NOMO-1 (cell line): ENCODE results near the gene NCOA3.

Source experiments
- DNase-seq, 2 experiments: peaks; one replicate each; lab custom pipeline; 2025; ENCODE audit not compliant: unreplicated experiment in 2 of 2; lab: John Stamatoyannopoulos, UW

NCOA3 gene

GRCh38 chr20:47620808-47621805, 119.4 kb downstream of the NCOA3 start:
- peak; percentile 4 to 61 for DNase-seq

DNA sequence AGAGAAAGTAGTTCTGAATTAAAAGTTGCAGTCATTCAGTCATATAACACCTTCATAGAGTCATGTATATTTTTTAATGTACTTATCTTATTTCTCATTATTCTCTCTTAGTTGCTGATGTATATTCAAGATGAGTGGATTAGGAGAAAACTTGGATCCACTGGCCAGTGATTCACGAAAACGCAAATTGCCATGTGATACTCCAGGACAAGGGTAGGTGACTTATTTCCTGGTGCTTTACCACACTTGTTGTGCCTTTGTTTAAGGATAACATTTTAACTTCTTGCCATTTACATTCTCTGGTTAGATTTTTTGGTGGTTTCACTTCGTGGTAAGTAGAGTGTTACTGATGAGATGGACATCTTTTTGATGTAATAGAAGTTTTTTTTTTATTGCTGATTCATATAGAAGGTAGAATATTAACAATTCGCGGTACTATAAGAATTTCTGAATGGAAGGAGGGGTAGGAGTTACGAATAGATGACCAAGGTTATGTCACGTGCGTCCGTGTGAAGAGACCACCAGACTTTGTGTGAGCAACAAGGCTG, 120.5 kb downstream of the NCOA3 start:
- DNase-seq, result no peak

GRCh38 chr20:47623206-47623605, 121.5 kb downstream of the NCOA3 start:
- DNase-seq, result no peak

- no peak for DNase-seq
Measured at GRCh38 chr20:47627540-47627939, 125.9 kb downstream of the NCOA3 start.

DNA sequence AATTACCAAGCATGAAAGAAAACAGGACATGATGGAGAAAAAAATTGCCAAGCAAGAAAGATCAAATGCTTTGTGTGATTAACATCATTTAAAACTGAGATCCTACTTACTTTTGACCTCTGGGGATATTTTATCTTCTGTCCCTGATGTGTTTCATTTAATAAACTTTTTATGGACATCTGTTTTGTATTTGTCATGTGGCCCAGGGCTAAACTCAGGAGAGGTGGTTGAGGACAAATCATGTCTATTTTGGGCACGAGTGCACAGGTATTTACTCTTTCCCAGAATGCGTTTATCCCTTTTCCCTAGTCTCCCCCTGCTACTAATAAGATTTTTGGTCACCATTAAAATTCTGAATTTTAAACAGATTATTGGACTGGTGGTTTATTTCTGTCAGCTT, 128.2 kb downstream of the NCOA3 start:
- no peak for DNase-seq

- DNase-seq, result no peak
Measured at GRCh38 chr20:47631078-47631477, 129.4 kb downstream of the NCOA3 start.

DNA sequence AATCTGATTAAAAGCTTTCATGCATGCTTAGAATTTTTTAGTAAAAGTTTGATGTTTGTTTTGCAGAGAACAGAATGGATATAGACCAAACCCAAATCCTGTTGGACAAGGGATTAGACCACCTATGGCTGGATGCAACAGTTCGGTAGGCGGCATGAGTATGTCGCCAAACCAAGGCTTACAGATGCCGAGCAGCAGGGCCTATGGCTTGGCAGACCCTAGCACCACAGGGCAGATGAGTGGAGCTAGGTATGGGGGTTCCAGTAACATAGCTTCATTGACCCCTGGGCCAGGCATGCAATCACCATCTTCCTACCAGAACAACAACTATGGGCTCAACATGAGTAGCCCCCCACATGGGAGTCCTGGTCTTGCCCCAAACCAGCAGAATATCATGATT, 133.6 kb downstream of the NCOA3 start:
- no peak for DNase-seq

DNA sequence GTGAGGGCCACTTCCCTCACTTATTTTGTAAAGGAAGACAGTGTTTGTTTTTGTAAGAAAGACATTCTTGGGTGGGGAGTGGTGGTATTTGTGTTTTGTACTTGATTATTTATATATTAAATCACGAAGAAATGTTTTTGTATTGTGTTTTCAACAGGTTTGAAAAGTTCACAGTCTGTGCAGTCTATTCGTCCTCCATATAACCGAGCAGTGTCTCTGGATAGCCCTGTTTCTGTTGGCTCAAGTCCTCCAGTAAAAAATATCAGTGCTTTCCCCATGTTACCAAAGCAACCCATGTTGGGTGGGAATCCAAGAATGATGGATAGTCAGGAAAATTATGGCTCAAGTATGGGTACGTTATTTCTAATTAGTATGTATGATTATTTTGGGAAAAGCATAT, 137.2 kb downstream of the NCOA3 start:
- DNase-seq, result no peak

DNA sequence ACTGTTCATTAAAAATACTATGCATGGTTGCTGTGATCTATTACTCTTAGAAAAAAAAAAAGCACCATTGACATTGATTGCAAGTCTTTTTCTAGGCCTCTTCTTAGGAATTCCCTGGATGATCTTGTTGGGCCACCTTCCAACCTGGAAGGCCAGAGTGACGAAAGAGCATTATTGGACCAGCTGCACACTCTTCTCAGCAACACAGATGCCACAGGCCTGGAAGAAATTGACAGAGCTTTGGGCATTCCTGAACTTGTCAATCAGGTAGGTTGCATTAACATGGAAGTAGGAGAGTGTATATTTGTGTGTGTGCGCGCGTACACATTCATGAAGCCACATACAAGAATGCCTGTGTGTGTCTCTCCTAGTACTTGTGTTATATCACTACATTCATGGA, 140.4 kb downstream of the NCOA3 start:
- DNase-seq, result no peak

- no peak for DNase-seq
Measured at GRCh38 chr20:47642624-47643023, 140.9 kb downstream of the NCOA3 start.

DNA sequence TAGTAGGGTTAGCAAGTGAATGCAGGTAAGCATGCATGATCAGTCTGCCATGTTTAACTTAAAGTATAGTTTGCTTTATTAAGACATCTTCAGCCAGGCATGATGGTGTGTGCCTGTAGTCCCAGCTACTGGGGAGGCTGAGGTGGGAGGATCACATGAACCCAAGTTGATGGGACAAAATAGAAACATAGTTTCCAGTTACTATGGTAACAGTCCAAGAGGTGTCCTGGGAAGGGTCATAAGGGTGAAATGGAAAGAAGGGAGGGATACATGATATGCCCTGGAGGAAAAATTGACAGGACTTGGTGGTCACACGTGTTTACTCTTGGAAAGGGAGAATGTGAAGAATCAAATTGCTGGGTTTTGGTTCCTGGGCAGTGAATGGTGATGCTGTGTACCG, 143.9 kb downstream of the NCOA3 start:
- no peak for DNase-seq

- no peak for DNase-seq
Measured at GRCh38 chr20:47647994-47648393, 146.3 kb downstream of the NCOA3 start.

- no peak for DNase-seq
Measured at GRCh38 chr20:47648943-47649342, 147.3 kb downstream of the NCOA3 start.

GRCh38 chr20:47652301-47652700, 150.6 kb downstream of the NCOA3 start:
- DNase-seq, result no peak

DNA sequence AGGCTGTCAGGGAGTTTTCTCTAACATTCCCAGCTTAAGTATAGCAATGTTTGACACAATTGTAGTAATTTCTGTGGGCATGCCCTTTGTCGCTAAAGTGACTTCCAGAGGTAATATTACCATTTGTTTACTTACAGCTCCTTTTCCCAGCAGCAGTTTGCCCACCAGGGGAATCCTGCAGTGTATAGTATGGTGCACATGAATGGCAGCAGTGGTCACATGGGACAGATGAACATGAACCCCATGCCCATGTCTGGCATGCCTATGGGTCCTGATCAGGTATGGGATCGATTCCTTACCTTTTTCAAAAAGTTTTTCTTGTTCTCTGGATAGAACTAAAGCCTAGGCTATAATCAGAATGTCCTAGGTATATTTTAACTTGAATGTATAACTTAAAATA, 151.1 kb downstream of the NCOA3 start:
- no peak for DNase-seq

GRCh38 chr20:47653869-47654268, 152.2 kb downstream of the NCOA3 start:
- no peak for DNase-seq

GRCh38 chr20:47654370-47654769, 152.7 kb downstream of the NCOA3 start:
- no peak for DNase-seq

DNA sequence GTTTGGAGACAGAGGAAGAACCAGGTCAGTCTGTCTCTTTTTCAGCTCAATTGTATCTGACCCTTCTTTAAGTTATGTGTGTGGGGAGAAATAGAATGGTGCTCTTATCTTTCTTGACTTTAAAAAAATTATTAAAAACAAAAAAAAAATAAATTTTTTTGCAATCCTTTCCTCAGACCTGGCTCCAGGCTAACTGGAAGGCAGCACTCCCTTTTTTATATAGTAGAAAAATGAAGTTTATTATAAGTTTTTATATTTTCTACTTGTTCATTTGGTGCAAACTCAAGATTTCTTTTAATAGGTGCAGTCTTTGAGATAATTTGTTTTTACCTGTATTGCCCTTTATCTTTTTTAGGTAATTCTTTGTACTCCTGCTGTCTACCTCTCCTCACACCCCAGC, 153.9 kb downstream of the NCOA3 start:
- DNase-seq, result no peak

DNA sequence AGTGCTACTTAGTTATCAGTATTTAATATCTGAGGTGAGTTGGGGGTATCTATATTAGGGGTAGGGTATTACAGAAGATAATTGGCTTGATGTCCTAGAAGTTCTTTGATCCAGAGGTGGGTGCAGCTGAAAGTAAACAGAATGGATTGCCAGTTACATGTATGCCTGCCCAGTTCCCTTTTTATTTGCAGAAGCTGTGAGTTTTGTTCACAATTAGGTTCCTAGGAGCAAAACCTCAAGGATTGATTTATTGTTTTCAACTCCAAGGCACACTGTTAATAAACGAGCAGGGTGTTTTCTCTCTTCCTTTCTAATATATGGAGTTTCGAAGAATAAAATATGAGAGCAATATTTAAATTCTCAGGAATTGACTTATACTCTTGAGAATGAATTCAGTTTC, 154.6 kb downstream of the NCOA3 start:
- peak; percentile 84 to 93 for DNase-seq

DNA sequence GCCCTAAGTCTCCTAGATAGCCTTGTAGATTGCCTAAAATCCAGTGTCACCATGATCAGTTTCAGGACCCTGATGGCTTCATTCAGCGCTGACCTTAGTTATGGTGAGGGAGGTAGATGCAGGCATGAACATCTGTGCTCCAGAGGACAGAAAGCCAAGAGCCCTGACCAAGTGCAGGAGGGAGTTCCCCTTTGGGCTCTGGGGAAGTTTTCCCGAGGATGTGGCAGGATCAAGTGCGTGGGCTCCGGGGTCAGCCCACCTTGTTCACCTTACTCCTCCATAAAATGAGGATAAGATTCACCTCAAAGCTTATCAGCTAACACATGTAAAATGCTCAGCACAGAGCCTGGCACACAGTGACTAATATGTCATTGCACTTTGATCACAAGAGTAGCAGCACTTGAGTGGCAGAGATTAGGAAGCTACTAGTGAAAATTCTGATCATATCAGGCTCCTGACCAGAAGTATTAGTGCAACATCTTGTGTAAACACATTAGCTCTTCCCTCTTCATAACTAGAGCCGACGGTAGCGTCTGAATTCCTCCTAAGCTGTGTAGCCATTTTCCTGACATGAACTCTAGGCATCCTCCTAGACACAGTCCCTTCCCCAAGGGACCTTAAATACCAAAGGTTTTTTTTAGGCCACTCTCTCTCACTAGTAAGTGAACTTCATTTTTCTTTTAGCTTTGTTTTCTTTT, 158.4 kb downstream of the NCOA3 start:
- DNase-seq, result no peak

DNA sequence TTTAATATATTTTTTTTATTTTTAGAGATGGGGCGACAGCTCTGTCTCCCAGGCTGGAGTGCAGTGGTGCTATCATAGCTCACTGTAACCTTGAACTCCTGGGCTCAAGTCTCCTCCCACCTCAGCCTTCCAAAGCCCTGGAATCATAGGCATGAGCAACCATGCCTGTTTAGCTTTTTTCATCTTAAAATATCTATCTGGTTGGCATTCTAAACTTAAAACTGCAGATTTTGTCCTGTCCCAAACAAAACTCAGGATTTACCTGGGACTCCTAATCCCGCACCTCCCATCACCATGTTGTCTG, 158.9 kb downstream of the NCOA3 start:
- DNase-seq, result no peak
